NCI-H510A (cell line): ENCODE measurements around the gene GRIK1.

Experiments used
- DNase-seq: peaks from one replicate; lab custom pipeline; 2025; lab: John Stamatoyannopoulos, UW

The GRIK1 gene

GRCh38 chr21:29909571-29909970 is 30.2 kb downstream of the GRIK1 start:
- DNase-seq = no peak

GRCh38 chr21:29904359-29905282 is 35.2 kb downstream of the GRIK1 start:
- no peak for DNase-seq

DNA sequence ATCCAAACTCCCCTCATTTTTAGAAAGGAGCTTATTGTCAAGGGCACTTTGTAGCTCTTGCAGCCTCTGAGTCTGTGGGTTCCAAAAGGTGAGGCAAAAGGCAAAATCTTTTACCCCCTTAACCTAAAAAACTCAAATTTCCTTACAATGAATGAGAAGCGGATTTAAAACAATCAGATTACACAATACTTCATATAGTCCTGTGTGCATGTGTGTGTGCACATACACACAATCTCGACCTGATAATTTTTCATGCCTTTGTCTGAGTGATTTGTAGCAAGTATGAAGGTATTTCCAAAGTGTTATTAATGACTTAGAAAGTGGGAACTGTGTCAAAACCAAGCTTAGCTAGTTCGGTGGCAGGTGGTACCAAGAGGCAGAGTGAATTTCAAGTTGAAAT is 42.9 kb downstream of the GRIK1 start:
- no peak for DNase-seq

DNA sequence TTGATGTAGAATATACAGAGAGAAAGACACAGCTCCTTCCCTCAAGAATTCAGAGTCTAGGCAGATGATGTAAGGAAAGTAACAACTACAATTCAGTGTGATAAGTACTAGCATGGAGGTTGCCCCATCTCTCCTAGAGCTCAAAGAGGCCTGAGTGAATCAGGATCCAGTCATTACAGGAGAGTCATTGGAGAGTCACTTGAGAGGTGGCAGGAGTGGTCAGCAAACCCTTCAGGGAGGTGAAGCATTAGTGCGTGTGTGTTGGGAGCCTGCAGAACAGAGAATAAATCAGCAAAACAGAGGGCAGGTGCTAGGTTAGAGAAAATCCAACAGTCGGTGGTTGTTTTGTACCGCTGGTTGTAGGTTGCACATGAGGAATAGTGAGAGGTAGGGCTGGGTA is 46.1 kb downstream of the GRIK1 start:
- DNase-seq = no peak

- no peak for DNase-seq
These were observed 47.4 kb downstream of the GRIK1 start for GRCh38 chr21:29892379-29892778.

DNA sequence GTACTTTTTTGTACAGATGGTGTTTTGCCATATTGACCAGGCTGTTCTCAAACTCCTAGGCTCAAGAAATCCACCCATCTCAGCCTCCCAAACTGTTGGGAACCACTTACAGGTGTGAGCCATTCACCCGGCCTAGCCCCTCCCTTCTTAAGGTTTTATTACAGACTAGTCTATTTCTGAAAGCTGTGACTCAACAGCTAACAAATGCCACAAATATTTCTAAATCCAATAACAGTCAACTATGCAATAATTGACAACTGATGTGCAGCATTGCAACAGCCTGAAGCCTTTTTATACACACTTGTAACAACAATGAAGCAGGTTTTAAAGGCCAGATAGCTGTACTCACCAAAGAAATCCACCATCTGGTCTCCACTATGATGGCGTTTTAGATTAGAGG is 51.4 kb downstream of the GRIK1 start:
- no peak for DNase-seq

DNA sequence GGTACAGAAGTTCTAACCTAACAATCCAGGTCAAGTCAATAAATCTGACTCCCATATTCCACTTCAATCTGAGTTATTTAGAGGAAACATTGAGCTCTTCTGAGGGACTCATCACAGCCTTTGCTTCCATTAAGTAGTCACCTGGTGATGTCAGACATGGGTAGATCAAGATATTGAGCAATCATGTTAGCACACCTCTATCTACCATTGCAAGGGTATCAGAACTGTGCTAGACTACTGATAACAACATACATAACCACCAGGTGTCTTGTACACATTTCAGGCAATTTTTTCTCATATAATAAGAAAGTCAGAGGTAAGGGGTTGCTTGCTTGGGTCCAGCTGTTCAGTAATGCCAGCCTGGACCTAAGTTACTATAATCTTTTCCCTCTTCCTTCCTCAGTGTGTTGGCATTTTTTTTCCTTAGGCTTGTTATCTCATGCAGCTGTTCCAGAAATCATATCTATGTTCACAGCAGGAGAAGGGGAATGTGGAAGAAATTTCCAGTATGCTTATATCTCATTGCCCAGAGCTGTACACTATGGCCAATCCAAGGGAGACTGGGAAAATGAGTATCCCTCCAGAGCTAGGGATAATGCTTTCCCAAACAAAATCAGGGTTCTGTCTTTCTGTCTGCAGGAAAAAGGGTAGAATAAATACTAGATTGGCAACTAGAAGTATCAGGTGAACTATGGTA is 52.3 kb downstream of the GRIK1 start:
- DNase-seq = no peak

GRCh38 chr21:29885491-29885890 is 54.3 kb downstream of the GRIK1 start:
- no peak for DNase-seq

- no peak for DNase-seq
These were observed 63.9 kb downstream of the GRIK1 start for GRCh38 chr21:29875873-29876272.

DNA sequence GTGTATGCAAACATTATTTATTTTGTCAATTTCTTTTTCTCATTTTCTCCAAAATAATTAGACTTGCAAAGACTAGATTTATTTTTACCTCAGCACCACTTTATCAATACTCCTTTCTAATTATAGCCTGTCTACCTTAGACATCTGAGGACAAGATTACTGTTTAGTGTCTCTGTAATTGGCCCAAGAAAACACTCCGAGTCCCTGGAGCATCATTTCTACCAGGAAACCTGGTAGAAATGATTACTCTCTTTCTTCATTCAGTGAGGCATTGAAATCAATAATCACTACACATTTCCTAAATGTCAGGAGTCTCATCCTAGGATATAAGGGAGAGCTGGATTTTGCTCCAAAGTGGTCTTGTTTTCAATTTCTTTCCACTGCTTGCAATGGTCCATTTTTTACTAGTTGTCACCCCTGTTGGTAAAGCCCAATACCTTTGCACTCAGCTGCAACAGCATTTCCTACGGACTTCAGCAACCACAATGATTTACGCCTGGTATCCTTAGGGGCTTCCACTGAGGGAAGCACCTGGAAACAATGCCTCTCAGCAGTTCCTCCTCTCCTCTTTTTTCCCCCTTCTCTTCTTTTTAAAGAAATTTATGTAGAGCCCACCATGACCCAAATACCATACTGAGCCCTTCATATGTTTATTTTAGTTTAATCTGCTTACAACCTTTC is 64.6 kb downstream of the GRIK1 start:
- DNase-seq = no peak

GRCh38 chr21:29873908-29874307 is 65.9 kb downstream of the GRIK1 start:
- no peak for DNase-seq

DNA sequence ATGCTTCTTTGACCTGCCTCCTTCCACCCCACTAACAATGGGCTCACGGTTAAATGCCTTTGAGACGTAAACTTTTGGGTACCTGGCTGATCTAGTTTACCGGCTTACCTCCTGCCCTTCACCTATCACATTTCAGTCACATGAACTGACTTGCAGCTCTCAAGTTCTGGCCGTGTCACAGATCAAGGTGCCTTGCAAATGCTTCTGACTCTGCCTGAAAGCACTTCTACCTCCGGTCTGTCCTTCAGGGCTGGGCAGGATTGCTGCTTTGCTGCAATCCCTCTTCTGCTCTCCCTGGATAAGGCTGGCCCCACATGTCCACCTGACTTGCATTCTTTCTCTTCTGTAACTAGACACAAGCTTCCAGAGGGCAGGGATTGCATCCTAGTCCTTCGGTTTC is 69.0 kb downstream of the GRIK1 start:
- DNase-seq = no peak

- DNase-seq = no peak
These were observed 72.0 kb downstream of the GRIK1 start for GRCh38 chr21:29867796-29868195.

- no peak for DNase-seq
These were observed 79.5 kb downstream of the GRIK1 start for GRCh38 chr21:29860346-29860745.

DNA sequence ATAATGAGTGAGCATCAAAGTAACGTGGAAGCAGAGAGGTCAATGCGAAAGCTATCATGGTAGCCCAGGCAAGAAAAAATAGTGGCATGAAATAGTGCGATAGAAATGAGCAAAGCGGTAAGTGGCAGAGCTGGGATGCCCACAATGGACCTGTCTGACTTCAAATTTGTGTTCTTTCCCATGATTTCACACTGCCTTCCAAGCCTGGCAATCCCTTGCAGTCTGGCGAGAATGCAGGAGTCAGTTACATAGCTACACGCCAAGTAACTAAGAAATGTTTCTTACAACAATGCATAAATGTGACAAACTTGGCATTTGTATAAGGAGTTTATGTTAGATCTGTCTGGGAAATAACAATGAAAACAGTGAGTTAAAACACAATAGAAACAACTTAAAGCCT is 82.6 kb downstream of the GRIK1 start:
- no peak for DNase-seq

GRCh38 chr21:29854795-29855194 is 85.0 kb downstream of the GRIK1 start:
- no peak for DNase-seq

DNA sequence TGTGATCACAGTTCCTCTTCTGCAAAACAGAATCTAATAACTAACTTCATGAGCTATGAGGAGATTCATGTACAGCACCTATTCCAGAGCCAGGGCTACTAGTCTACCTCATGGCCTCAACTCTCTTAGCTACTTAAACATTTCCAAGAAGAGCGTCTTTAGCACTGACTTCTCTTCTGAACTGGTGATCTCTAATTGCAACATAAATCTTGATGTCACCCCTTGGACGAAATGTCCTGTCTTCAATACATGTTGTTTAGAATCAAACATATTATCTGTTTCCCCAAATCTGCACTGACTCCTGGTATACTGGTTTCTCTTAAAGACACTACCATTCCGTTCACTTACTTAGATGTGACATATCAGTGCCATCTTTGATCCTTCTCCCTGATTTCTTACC is 88.2 kb downstream of the GRIK1 start:
- no peak for DNase-seq

- no peak for DNase-seq
These were observed 90.0 kb downstream of the GRIK1 start for GRCh38 chr21:29849735-29850176.

DNA sequence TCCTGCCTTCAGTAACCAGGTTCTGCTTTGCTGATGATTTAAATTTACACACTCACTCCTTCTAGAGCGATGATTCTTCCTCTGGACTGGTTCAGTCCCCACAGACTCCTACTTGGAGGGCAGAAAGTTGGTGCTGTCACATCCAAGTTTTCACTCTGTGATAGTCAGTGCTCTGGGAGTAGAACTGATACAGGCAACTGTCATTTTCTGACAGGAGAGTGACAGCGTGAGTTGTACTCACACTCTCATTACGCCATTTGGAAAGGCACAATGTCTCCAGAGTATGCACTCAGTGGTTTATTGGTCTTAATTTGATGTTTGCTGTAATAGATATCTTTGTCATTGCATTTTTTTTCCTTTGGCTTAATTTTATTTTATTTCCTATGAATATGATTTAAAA is 96.0 kb downstream of the GRIK1 start:
- DNase-seq = no peak

- no peak for DNase-seq
These were observed 105.2 kb downstream of the GRIK1 start for GRCh38 chr21:29834617-29835016.

- no peak for DNase-seq
These were observed 107.6 kb downstream of the GRIK1 start for GRCh38 chr21:29832217-29832616.

- no peak for DNase-seq
These were observed 110.1 kb downstream of the GRIK1 start for GRCh38 chr21:29829564-29830275.
